GM21423 (cell line): ENCODE results near the gene TMX4.
A peak's percentile ranks its signal among the peaks of the same experiment; 100 is the strongest.
"Not testable (repeated sequence)": the region's sequence is repeated elsewhere in the genome, so short reads cannot be mapped to it uniquely, and the experiment has no call there.

Experiments
- ATAC-seq: cut with Tn5 transposase; IDR thresholded peaks from one replicate; pipeline ENCODE4 v1.9.1; 2021; ENCODE audit warnings: mild to moderate bottlenecking, moderate library complexity; ENCODE audit not compliant: unreplicated experiment

Gene TMX4

GRCh38 chr20:8019246-8019997 lies at the start of gene TMX4:
Gene TMX4 (minus strand): TSS chr20:8019761. CDS start chr20:8019613, 148 bp downstream.
- peak; percentile 84 for ATAC-seq

GRCh38 chr20:8067082-8067481 lies 47.5 kb upstream of the TMX4 start:
- no peak for ATAC-seq

GRCh38 chr20:8066662-8067061 lies 47.1 kb upstream of the TMX4 start:
- no peak for ATAC-seq

- no peak for ATAC-seq
These were observed 46.1 kb upstream of the TMX4 start for GRCh38 chr20:8065691-8066090.

GRCh38 chr20:8062756-8063155 lies 43.2 kb upstream of the TMX4 start:
- no peak for ATAC-seq

GRCh38 chr20:8061861-8062518 lies 42.4 kb upstream of the TMX4 start:
- no peak for ATAC-seq

- ATAC-seq, result no peak
These were observed 41.4 kb upstream of the TMX4 start for GRCh38 chr20:8060977-8061376.

- ATAC-seq, result no peak
These were observed 38.3 kb upstream of the TMX4 start for GRCh38 chr20:8057871-8058270.

- no peak for ATAC-seq
These were observed 35.5 kb upstream of the TMX4 start for GRCh38 chr20:8055096-8055495.

- no peak for ATAC-seq
These were observed 30.7 kb upstream of the TMX4 start for GRCh38 chr20:8050157-8050837.

GRCh38 chr20:8049310-8049709 lies 29.7 kb upstream of the TMX4 start:
- ATAC-seq, result no peak

- no peak for ATAC-seq
These were observed 26.4 kb upstream of the TMX4 start for GRCh38 chr20:8045946-8046345.

- peak; percentile 76 for ATAC-seq
These were observed 24.2 kb upstream of the TMX4 start for GRCh38 chr20:8043687-8044282.

GRCh38 chr20:8039042-8039441 lies 19.5 kb upstream of the TMX4 start:
- no peak for ATAC-seq

GRCh38 chr20:8036771-8037170 lies 17.2 kb upstream of the TMX4 start:
- peak; percentile 67 for ATAC-seq

GRCh38 chr20:8033151-8033841 lies 13.7 kb upstream of the TMX4 start:
- ATAC-seq, result no peak

GRCh38 chr20:8032499-8032898 lies 12.9 kb upstream of the TMX4 start:
- no peak for ATAC-seq

- ATAC-seq, result not testable (repeated sequence)
These were observed 12.0 kb upstream of the TMX4 start for GRCh38 chr20:8031539-8031938.

- ATAC-seq, result no peak
These were observed 2.1 kb upstream of the TMX4 start for GRCh38 chr20:8021541-8022269.
